HG03342 (cell line): ENCODE results near the gene BAD.

ENCODE experiments used
- ATAC-seq: cut with Tn5 transposase; IDR thresholded peaks from one replicate; pipeline ENCODE4 v1.9.1; 2021; ENCODE audit warnings: mild to moderate bottlenecking, moderate library complexity; ENCODE audit not compliant: unreplicated experiment

The BAD gene

DNA sequence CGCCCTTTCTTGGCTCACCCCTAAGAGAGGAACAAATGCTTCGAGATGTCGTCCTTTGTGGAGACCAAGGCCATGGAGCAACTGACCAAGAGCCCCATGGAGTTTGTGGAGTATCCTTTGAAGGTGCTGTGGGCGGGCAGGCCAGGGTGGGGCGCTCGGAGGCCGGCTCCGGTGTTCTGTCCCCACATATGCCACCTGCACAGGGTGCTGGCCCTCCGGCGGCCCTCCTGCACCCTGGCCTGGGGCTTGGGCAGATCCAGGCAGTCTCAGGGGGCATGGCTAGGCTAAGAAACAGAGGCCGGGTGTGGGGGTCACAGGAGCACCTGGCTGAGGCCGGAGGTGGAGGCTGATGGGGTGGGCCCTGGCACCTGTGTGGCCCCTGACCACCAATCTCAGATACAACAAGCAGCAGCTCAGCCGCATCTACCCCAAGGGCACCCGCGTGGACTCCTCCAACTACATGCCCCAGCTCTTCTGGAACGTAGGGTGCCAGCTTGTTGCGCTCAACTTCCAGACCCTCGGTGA lies 22.8 kb downstream of the BAD start:
- ATAC-seq = no peak

DNA sequence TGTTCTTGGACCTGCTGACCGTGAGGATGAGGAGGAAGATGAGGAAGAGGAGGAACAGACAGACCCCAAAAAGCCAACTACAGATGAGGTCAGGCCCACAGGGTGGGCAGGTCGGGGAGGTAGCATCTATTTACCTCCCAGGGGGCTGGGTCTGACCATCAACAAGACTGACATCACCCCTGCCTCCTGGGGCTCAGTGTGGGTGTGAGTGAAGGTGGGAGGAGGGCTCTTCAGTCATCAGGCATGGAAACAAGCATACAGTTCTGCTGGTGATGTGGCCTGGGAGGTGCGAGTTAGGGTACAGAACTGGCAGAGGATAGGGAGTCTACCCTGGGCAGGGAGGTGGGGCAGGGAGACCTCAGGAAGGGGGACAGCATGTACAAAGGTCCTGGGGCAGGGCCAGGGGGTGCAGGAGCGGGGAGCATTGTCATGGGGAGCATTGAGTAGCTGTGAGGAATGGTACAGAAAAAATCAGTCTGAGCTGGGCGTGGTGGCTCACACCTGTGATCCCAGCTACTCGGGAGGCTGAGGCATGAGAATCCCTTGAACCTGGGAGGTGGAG lies 24.2 kb downstream of the BAD start:
- no peak for ATAC-seq

DNA sequence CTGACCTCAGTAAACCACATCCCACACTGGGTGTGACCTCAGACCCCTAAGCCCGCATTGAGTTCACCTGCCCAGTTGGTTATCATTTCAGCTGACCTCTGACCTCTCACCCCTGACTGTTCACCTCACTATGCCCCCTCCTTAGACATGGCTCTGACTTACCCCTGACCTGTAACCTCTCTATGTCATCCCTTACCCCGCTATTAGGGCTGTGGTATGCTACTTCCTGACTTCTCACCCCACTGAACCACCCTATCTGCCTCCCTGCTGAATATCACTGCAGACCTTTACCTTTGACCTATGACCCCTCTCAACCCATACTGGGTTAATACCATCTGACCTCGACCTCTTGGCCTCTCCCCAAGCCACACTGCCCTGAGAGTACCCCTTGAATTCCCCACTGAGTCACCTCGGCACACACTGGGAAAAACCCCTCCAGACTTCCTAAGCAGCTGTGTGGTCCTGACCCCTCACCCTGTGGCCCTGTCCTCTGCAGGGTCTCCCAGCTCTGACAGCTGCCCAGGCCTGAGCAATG lies 24.9 kb downstream of the BAD start:
- ATAC-seq = no peak

DNA sequence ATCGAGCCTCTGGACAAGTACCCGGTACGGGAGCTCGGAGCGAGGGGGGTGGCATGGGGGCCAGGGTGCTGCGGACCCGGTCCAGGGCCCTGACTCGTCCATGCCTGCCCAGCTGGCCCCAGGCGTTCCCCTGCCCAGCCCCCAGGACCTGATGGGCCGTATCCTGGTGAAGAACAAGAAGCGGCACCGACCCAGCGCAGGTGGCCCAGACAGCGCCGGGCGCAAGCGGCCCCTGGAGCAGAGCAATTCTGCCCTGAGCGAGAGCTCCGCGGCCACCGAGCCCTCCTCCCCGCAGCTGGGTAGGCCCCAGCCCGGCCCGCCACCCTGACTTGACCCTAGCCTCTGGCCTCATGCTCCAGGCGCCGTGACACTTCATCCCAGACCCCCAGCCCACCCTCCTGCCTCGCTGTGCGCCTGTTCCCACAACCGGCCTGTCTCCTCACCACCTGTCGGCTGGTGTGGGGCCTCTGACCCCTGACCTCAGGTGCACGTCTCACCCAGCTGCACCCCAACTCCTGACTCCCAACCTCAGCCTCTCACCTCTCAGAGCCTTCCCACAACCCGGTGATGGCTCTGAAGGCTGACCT lies 25.4 kb downstream of the BAD start:
- no peak for ATAC-seq

DNA sequence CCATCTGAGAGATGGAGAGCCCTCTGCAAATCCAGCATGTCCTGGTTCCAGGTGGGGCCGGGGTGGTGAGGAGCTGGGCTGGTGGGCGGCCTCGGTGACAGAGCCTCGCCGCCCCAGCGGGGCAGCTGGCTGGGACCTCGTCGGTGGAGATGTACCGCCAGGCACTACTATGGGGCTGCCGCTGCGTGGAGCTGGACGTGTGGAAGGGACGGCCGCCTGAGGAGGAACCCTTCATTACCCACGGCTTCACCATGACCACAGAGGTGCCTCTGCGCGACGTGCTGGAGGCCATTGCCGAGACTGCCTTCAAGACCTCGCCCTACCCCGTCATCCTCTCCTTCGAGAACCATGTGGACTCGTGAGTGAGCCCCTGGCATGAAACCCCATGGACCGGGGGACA lies 26.1 kb downstream of the BAD start:
- ATAC-seq = no peak

DNA sequence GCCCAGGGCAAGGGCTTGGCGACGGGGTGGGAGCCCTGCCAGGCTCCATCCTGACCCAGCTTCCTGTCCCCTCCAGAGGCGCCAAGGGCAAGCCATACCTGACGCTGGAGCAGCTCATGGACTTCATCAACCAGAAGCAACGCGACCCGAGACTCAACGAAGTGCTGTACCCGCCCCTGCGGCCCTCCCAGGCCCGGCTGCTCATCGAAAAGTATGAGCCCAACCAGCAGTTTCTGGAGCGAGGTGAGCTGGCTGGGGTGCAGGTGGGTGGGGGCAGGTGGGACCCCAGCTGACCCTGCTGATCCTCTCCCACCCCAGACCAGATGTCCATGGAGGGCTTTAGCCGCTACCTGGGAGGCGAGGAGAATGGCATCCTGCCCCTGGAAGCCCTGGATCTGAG lies 28.2 kb downstream of the BAD start:
- no peak for ATAC-seq

DNA sequence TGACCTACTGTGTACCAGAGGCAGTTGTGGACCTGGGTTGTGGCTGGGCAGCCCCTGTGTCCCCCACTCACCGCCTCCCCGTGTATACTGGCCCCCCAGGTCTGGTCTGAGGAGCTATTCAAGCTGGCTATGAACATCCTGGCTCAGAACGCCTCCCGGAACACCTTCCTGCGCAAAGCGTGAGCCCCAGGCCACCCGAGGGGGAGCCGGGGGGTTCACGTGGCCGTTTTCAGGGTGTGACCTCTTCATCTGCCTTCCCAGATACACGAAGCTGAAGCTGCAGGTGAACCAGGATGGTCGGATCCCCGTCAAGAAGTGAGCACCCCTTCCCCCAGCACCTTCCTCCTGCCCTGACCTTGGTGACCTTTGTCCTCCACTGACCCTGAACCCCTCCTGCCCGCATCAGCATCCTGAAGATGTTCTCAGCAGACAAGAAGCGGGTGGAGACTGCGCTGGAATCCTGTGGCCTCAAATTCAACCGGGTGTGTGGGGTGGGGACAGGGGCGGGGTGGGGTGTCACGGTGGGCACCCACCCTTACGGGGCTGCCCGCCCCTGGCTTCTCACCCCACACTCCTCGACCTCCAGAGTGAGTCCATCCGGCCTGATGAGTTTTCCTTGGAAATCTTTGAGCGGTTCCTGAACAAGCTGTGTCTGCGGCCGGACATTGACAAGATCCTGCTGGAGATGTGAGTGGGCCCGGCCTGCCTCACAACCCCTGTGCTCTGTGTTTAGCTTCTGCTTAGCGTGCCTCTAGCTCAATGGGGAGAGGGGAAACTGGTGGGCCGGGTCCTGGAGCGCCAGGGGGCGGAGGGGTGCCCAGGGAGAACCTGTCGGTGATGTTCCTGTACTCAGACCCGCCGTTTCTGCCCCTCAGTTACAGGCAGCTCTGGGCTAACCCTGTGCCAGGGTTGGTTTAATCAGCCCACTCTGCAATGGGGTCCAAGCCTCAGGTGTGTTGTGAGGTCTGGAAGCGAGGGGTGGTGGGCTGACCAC lies 29.0 kb downstream of the BAD start:
- ATAC-seq = no peak

DNA sequence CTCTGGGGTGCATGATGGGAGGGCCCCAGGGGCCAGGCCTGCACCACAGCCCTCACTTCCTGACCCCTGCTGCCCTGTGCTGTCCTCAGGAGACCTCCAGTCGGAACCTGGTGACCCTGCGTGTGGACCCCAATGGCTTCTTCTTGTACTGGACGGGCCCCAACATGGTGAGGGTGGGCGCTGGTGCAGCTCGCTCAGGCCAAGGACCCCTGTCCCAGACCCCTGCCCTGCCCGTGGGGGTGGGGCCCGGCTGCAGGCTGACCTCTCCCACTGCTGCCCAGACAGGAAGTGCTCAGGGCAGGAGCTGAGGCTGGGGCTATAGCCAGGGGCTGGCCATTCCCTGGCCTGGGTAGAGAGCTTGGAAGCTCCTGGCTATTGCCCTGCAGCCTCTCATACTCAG lies 30.1 kb downstream of the BAD start:
- no peak for ATAC-seq

DNA sequence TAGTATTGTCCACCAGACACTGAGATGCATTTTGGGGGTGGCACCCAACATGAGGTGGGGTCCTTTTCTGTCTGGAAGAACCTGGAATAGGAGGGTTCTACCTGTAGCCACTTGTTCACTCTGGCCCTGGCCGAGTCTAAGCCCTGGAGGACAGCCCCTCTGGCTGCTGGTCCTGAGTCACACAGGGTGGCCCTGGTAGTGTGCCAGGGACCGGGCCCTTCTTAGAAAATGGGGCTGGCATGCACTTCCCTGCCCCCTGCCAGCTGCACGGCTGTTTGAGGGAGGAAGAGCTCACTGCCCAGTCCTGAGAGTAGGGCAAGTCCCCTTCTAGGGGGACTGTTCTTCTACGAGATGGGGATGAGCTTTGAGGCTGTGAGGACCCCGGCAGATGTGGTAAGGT lies 31.0 kb downstream of the BAD start:
- ATAC-seq = no peak

DNA sequence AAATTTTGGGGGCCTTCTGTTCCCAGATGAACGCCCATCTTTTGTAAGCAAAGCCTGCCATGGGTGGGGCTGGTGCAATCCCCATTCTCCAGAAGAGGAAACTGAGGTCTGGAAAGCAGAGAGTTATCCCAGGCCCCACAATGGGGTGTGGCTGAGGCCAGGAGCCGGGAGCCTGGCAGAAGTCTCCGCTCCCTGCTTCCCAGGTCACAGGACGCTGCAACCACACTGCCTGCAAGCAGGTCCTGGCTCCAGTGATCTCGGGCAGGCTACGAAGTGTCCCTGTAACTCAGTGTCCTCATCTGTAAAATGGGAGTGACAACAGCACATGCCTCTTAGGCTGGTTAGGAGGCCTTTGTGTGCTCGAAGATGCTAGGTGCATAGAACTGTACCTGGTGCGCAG lies 31.4 kb downstream of the BAD start:
- ATAC-seq = no peak

DNA sequence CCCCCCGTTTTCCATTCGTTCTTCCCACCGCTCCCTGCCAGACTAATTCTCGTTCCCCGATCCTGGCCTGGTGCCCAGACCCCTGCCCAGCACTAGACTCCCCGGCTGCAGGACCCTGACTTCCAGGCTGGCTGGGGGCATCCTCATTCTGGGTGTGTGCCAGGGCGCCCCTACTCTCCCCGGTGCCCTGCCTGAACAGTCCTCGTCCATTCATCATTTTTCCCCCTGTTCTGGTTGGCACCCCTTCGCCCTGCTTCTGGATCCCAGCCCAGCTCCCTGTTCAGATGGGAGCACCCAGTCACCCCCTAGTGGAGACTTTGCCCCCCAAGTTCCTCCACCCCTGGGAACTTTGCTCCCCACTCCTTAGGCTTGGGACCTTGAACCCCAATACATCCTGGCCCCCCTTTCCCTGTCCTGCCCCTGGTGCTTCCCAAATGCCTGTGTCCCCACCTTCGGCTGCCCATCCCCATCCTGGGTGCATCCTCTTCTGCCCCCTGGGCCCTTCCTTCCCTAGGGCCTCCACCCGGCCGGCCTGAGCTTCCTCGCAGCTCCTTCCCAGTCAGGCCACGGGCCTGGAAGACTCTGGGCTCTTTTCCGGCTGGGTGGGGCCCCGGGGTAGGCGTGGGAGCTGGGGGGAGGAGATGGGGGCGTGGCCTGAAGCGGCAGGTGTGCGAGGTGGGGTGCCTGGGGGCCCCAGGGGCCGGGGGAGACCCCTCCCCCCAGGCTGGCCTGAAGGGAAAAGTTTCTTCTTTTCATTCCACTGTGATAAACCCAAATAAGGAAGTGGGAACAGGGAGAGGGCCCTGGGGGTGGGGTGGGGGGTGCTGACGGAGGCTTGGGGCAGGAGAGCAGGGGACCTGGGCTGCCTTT lies 32.2 kb downstream of the BAD start:
- ATAC-seq = no peak

DNA sequence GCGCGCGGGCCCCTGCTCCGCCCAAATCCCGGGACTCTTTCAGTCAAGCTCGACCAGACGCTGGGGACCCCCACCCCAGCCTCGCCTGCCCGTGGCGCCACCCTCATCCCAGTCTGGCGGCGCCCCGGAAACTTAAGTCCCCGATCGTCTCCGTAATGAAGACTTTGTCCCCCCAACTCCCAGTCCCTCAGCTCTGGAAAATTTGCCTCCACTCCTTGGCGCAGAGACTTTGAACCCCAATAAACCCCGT lies 32.8 kb downstream of the BAD start:
- no peak for ATAC-seq

DNA sequence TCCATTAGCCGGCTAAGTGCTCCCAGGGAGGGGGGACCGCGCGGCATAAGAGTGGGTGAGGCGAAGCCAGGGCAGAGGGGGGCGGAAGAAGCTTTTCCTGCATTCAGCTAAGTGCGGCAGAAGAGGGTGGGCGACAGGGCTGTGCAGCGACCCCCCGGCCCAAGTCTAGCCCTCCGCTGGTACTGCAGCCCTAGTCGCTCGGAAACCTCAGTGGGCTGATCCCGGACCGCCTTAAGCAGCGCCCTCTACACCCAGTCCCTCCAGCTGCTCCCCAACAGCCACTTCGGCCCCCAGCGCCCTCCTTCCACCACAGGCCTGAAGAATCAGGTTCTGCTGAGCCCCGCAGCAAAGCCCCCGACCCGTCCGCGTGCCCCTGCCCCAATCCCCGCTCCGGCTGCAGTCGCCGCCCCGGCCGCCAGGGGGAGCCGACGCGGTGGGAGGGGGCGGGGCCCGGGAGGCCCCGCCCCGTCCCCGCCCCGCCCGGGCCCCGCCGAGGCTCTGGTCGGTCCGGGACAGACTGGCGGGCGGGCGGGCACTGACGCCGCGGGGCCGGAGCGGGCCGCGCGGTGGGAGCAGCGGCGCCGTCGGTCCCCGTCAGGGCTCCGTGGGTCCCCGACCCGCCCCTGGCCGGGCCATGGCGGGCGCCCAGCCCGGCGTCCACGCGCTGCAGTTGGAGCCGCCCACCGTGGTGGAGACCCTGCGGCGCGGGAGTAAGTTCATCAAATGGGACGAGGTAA lies 33.3 kb downstream of the BAD start, which contains the start of gene PLCB3:
Gene PLCB3, plus strand, starts transcription at position 515 of the 737 bp plus-strand sequence. Its CDS starts 120 bp downstream, at position 635.
- ATAC-seq = peak; percentile 39

DNA sequence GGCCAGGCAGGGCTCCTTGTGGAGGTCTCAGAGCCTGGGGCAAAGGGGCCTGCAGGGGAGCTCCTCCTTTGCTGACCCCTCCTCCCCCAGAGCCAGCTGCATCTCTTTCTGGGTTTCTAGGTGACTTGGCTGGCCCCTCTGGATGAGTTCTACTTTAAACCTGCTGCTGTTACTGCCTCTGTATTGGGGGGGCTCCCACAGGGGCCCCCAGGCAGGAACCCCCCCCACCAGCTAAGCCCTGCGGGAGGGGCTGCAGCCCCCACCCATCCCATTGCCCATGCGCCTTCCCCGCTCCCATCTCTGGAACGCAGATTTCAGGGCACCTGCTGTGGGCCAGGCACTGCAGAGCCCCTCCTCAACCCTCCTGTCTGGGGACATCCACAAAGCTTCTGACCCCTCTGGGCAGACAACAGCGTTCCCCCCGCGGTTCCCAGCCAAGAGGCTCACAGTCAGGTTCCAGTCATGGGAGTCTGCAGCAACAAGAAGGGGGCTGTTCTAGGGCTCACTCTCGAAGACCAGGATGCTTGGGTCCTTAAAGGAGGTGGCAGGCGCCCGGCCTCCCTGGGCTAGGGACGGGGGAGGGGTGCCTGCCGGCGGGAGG lies 34.0 kb downstream of the BAD start:
- no peak for ATAC-seq

DNA sequence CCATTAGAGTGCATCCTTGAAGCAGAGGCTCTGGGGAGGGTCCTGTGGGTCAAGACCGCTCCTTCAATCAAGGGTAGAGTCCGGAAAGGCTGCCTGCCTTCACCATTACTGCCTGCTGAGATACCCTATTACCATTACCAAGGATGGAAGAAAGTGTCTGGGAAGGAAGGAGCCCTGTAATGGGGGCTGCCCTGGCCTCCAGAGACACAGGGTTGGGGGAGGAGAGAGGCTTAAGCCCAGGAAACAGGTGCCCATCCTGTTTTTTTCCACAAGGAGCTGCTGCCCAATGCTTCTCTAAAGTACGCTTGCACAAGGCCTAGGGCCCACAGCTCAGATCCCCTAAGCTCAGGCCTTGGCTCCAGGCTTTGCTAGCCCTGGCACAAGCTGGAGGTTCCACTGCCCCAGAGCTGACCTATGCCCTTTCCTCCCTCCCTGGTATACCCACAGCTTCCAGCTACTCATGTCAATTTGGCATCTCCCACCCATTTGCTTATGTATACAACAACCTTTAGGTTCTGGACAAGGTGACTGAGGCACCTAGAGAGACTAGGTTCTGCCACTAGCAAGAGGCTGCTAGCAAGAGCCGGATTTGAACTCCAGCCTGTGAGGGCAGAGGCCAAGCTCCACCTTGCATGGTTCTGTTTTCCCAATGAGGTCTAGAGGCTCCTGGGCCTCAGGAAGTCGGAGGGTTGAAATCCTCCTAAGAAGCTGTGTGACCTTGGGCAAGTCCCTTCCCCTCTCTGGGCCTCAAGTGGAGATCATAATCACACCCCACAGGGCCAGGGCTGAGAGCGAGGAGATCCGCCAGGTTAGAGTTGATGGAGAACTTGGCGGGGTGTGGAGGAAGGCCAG lies 34.7 kb downstream of the BAD start:
- no peak for ATAC-seq

DNA sequence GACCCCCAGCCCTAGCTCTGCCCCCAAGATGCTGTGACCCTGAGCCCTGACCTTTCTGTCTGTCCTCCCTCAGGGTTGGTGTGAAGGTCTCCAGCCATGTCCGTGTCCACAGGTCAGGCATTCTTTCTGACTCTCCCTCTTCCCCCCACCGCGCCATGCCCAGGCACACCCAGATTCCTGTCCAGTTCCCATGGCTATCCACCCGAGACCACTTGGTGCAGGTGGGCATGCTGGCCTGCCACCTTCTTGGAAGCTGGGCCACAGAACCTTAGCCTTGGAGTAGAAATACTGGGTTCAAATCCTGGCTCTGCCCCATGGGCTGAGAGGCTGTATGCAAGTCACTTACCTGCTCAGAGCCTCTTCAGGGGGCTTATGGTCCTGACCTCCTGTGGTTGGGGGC lies 35.4 kb downstream of the BAD start:
- ATAC-seq = no peak

DNA sequence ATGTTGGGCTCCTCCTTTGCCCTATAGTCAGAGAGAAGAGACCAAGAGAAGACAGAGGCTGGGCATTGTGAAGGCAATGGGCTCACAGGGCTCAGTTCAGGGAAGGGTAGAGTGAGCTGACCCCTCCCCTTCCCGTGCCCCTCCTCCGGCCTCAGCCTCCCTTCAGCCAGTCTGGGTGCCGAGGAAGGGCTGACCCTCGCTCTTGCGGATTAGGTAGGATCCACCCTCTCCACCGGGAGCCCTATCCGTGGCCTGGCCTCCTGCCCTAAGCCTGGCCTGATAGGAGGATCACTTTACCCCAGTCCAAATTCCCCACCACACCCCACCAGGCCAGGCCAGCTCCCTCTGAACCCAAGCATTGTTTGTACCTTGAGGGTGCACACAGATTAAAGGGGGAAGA lies 35.9 kb downstream of the BAD start:
- no peak for ATAC-seq

DNA sequence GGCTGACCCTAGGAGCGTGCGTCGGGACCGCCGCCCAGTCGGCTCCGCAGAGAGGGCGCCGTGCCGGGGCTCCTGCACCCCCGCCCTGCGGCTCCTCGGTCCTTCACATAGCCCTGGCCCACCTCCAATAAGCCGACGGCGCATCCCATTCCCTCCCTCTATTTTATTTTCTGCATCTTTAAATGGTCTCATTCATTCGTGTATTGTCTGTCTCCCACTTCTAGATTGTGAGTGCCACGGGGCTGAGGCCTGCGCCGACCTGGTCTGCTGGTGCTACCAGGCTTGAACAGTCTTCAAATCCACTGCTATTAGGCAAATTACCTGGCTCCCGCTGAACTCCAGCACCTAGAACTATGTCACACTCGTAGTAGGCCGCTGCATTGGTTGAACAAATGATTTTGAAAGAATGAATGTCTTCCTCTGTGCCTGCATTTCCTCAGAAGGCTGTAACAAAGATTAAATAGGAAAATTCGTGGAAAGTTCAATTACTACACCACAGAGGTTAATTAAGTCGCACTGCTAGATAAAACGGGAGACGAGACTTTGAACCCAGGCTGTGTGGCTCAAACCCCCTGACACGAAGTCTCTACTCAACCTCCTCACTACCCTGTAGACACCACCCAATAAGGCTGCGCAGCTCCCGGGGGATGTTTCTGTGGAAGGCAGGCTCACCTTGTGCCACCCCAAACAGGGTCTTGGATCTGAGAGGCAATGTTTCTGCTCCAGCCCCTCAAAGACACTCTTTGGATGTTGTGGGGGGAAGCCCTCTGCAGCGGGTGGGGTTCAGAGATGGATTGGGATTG lies 36.5 kb downstream of the BAD start:
- no peak for ATAC-seq
